Immature natural killer cell (primary cell): ENCODE data around the gene JADE3. TPM values are rescaled to one million over a fixed set of nuclear protein-coding genes. Genes with fewer than 3 reads are reported as not detected.

Source experiments
- DNase-seq, 3 donors: peaks; one replicate each; pipeline ENCODE4 v3.0.0; 2022; ENCODE audit warnings: mixed read lengths in 1 of 3
- H3K27ac Mint-ChIP-seq, 6 donors: one replicate each; pipeline ENCODE4 v1.8.0; 2020; ENCODE audit warnings: mixed read lengths in 6 of 6, mild to moderate bottlenecking in 5 of 6, inconsistent platforms in 4 of 6, moderate library complexity in 3 of 6
- H3K27me3 Mint-ChIP-seq, 3 donors: one replicate each; pipeline ENCODE4 v1.8.0; 2020 to 2021; ENCODE audit warnings: low read depth in 3 of 3, mild to moderate bottlenecking in 3 of 3, mixed read lengths in 3 of 3, moderate library complexity in 3 of 3, inconsistent platforms in 1 of 3
- H3K36me3 Mint-ChIP-seq, 3 donors: one replicate each; pipeline ENCODE4 v1.8.0; 2020; ENCODE audit warnings: mixed read lengths in 3 of 3, inconsistent platforms in 2 of 3, mild to moderate bottlenecking in 2 of 3
- H3K4me1 Mint-ChIP-seq, 2 donors: one replicate each; pipeline ENCODE4 v1.8.0; 2020; ENCODE audit warnings: inconsistent platforms in 2 of 2, mild to moderate bottlenecking in 2 of 2, mixed read lengths in 2 of 2, moderate library complexity in 1 of 2
- H3K4me3 Mint-ChIP-seq, 5 donors: one replicate each; pipeline ENCODE4 v1.8.0; 2020; ENCODE audit warnings: mild to moderate bottlenecking in 5 of 5, mixed read lengths in 5 of 5, inconsistent platforms in 3 of 5, moderate library complexity in 3 of 5
- H3K9me3 Mint-ChIP-seq, 6 donors: one replicate each; pipeline ENCODE4 v1.8.0; 2020; ENCODE audit warnings: mild to moderate bottlenecking in 6 of 6, mixed read lengths in 6 of 6, inconsistent platforms in 4 of 6, moderate library complexity in 3 of 6
- polyA plus RNA-seq, 3 donors: library from polyadenylated mRNA; unstranded; fragments of 300-500 nt; fragmentation: Illumina TruSeq; gene quantifications; one replicate each; pipeline ENCODE4 v1.2.3, GENCODE V29; 2021

The JADE3 gene
- polyA plus RNA-seq = under 1 TPM in 1 of 3 donors, not detected in 2; 0.20 TPM

DNA sequence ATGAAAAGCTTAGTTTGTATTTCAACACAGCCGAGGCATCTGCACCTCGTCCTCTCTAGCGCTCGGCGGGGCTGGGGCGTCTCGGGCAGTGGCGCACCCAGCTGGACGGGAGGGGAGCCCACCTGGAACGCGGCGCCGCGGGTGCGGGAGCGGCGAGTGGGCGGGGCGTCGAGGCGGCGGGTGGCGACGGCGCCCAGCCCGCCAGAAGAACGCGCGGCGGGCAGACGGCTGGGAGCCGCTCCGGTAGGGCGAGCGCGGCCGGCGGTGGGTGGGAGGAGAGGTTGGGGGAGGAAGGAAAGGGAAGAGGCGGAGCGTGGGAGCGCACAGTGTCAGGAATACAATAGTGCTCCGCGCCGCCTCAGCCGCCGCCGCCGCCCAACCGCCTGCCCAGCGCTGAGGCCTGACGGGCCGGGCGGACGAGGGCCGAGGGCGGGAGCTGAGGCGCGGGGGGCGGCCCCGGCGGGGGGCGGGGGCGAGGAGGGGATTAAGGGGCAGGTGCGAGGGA, at the start of gene JADE3:
Gene JADE3, plus strand, starts transcription at position 324 of the 505 bp plus-strand sequence. CDS start 72,474 bp downstream, outside the sequence.
- Mint-ChIP-seq H3K4me3 (peak within 1 kb of the TSS; percentile 55 to 84 (median 80)), H3K9me3 (peaks cover 0 to 1% (median 0%) of the 10 kb centered on the region in 6 donors), H3K27me3 (peaks cover 3 to 21% (median 5%) of the 10 kb centered on the region in 3 donors), H3K36me3 (no peaks in the 10 kb centered on the region), H3K27ac (no peak within 1 kb of the TSS), H3K4me1 (peaks cover 7 to 9% of the 10 kb centered on the region in 2 donors)
- peak; percentile 9 to 20 (median 16) for DNase-seq

DNA sequence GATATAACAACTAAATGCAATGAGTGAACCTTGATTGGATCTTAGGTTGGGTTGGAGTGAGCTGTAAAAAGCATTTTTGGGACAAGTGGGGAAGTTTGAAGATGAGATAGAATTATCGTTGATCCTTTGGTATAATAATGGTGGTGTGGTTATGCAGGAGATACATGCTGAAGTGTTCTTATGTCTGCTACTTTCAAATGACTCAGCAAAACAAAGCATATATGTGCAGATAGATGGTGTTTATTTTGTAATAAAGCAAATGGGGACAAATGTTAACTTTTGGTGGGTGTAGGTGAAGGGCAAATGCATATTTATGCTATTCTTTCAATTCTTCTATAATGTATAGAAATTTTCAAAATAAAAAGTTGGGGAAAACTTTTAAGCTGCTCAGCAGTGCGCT, 49.1 kb upstream of the JADE3 start:
- no peak overlapping the region for H3K4me3 Mint-ChIP-seq
- H3K36me3 Mint-ChIP-seq = no peaks in the 10 kb centered on the region
- peaks cover 0 to 5% (median 1%) of the 10 kb centered on the region in 3 donors for H3K27me3 Mint-ChIP-seq
- peak overlapping the region in 1 of 6 donors; percentile 20 for H3K27ac Mint-ChIP-seq
- H3K9me3 Mint-ChIP-seq = no peaks in the 10 kb centered on the region
- no peak for DNase-seq
- peaks cover 0 to 2% of the 10 kb centered on the region in 2 donors for H3K4me1 Mint-ChIP-seq

GRCh38 chrX:46864606-46865005, 47.6 kb upstream of the JADE3 start:
- Mint-ChIP-seq H3K36me3 (no peaks in the 10 kb centered on the region), H3K9me3 (no peaks in the 10 kb centered on the region), H3K27me3 (peaks cover 0 to 5% (median 1%) of the 10 kb centered on the region in 3 donors), H3K4me1 (peaks cover 0 to 2% of the 10 kb centered on the region in 2 donors), H3K4me3 (no peak overlapping the region), H3K27ac (no peak overlapping the region)
- DNase-seq = no peak

DNA sequence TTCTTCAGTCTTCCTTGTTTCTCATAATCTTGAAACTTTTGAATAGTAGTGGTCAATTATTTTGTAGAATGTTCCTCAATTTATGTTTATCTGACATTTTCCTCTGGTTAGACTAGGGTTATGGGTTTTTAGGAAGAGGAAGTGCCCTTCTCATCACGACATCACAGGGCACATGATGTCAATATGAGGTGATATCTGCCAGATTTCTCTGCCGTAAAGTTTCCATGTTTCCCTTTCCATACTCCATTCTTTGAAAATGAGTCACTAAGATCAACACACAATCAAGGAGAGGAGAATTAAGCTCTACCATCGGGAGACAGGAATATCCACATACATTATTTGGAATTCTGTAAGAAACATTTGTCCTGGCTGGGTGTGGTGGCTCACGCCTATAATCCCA, 46.9 kb upstream of the JADE3 start:
- H3K27me3 Mint-ChIP-seq = peaks cover 0 to 5% (median 1%) of the 10 kb centered on the region in 3 donors
- no peaks in the 10 kb centered on the region for H3K4me1 Mint-ChIP-seq
- H3K4me3 Mint-ChIP-seq = no peak overlapping the region
- no peaks in the 10 kb centered on the region for H3K36me3 Mint-ChIP-seq
- no peak overlapping the region for H3K27ac Mint-ChIP-seq
- DNase-seq = no peak
- no peaks in the 10 kb centered on the region for H3K9me3 Mint-ChIP-seq

DNA sequence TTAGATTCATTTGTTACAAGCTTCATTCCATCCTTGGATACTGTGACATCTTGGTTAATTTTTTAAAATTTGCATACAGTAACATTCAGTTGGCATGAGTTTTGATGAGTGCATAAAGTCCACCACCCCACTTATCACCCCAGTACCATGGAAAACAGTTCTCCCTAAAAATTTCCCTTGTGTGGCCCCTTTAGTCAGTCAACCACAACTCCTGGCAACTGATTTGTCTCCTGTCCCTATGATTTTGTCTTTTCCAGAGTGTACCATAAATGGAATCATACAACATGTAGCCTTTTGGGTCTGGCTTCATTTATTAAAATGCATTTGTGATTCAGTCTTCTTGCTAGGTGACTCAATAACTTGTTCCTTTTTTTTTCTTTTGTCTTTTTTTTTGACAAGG, 45.5 kb upstream of the JADE3 start:
- H3K4me1 Mint-ChIP-seq = no peaks in the 10 kb centered on the region
- peaks cover 0 to 5% (median 1%) of the 10 kb centered on the region in 3 donors for H3K27me3 Mint-ChIP-seq
- no peaks in the 10 kb centered on the region for H3K9me3 Mint-ChIP-seq
- H3K27ac Mint-ChIP-seq = no peak overlapping the region
- H3K36me3 Mint-ChIP-seq = no peaks in the 10 kb centered on the region
- H3K4me3 Mint-ChIP-seq = no peak overlapping the region
- no peak for DNase-seq

GRCh38 chrX:46873746-46874145, 38.5 kb upstream of the JADE3 start:
- Mint-ChIP-seq H3K9me3 (no peaks in the 10 kb centered on the region), H3K27ac (no peak overlapping the region), H3K4me1 (peaks cover 0 to 6% of the 10 kb centered on the region in 2 donors), H3K36me3 (no peaks in the 10 kb centered on the region), H3K27me3 (peaks cover 0 to 4% (median 2%) of the 10 kb centered on the region in 3 donors), H3K4me3 (no peak overlapping the region)
- no peak for DNase-seq

DNA sequence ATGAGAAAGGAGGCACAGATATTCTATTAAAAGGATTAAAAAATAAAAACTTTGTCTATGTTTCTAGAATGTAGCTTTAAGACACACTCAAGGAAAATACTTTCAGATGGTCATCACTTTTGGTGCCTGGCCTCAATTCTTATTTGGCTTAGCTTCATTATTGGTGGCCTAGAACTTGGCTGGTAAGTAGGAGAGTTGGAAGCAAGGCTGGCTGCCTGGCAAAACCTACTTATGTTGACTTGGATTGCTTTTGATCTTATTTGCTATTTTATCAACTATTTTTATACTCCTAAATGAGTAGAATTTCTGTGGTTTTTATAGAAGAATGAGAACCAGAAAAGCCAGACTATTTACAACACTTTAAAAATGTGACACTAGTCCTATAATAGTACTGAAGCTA, 35.3 kb upstream of the JADE3 start:
- Mint-ChIP-seq H3K27me3 (peaks cover 0 to 2% (median under 1%) of the 10 kb centered on the region in 3 donors), H3K27ac (no peak overlapping the region), H3K9me3 (no peaks in the 10 kb centered on the region), H3K4me1 (peaks cover 0 to 6% of the 10 kb centered on the region in 2 donors), H3K4me3 (no peak overlapping the region), H3K36me3 (peaks cover 0 to 4% (median 0%) of the 10 kb centered on the region in 3 donors)
- DNase-seq = no peak

DNA sequence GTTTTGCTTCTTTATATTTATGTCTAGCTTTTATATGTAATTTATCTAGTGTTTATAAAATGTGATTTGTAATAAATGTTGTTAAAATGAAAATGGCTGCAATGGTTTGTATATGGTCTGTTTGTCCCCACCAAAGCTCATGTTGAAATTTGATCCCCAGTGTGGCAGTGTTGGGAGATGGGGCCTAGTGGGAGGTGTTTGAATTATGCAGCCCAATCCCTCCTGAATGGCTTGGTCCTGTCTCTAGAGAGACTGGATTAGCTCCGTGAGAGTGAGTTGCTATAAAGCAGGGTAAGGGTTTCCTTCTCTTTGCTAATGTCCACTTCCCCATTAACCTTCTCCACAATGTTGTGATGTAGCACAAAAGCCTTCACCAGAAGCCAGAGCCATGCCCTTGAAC, 30.0 kb upstream of the JADE3 start:
- no peak for DNase-seq
- peaks cover 0 to 2% (median 0%) of the 10 kb centered on the region in 3 donors for H3K27me3 Mint-ChIP-seq
- H3K4me1 Mint-ChIP-seq = peaks cover 0 to 4% of the 10 kb centered on the region in 2 donors
- no peak overlapping the region for H3K4me3 Mint-ChIP-seq
- H3K9me3 Mint-ChIP-seq = no peaks in the 10 kb centered on the region
- H3K27ac Mint-ChIP-seq = no peak overlapping the region
- peaks cover 0 to 4% (median 0%) of the 10 kb centered on the region in 3 donors for H3K36me3 Mint-ChIP-seq

GRCh38 chrX:46884799-46885198, 27.4 kb upstream of the JADE3 start:
- Mint-ChIP-seq H3K4me3 (no peak overlapping the region), H3K9me3 (no peaks in the 10 kb centered on the region), H3K36me3 (peaks cover 0 to 4% (median 0%) of the 10 kb centered on the region in 3 donors), H3K27me3 (peaks cover 0 to 3% (median 0%) of the 10 kb centered on the region in 3 donors), H3K27ac (peak overlapping the region in 1 of 6 donors; percentile 46), H3K4me1 (peaks cover 0 to 4% of the 10 kb centered on the region in 2 donors)
- no peak for DNase-seq

GRCh38 chrX:46898207-46898606, 14.0 kb upstream of the JADE3 start:
- no peaks in the 10 kb centered on the region for H3K4me1 Mint-ChIP-seq
- H3K27me3 Mint-ChIP-seq = peaks cover 0 to 7% (median 4%) of the 10 kb centered on the region in 3 donors
- no peaks in the 10 kb centered on the region for H3K9me3 Mint-ChIP-seq
- H3K4me3 Mint-ChIP-seq = no peak overlapping the region
- no peak for DNase-seq
- no peak overlapping the region for H3K27ac Mint-ChIP-seq
- H3K36me3 Mint-ChIP-seq = peaks cover 0 to 3% (median 0%) of the 10 kb centered on the region in 3 donors

DNA sequence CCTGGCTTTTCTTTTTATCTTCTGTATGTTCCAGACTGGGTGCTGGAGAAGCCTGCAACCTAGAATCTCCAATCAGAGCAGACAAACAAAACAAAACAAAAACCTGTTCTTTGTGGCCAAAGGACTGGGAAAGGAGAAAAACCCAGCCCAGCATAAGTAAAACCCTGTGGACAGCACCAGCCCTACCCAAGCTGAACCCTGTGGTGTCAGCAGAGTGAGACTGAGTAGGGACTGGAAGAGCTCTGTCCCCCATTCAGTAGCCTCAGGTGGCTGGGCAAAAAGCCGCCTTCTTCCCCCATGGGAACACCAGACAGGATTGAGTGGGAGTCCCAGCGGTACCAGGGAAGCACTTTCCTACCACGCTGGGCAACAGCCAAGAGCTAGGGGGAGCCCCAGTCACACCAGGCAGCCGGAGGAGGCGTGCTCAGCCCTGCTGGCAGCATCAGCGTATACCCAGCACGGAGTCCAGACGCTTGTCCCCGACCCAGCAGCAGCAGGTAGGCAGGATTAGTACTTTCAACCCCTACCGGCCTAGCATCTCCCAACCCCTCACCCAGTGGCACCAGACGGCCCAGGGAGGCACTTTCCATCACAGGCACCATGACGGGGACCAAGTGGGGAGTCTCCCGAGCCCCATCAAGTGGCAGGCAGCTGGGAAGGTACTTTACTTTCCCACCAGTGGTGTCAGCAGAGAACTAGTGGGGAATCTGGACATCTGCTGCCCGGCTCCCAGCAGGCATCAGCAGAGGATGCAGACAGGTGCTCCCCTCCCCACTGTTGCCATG, 8.6 kb upstream of the JADE3 start:
- Mint-ChIP-seq H3K27ac (peak overlapping the region in 1 of 6 donors; percentile 22), H3K4me3 (peak overlapping the region in 3 of 5 donors; percentile 18 to 61 (median 35)), H3K36me3 (no peaks in the 10 kb centered on the region)

DNA sequence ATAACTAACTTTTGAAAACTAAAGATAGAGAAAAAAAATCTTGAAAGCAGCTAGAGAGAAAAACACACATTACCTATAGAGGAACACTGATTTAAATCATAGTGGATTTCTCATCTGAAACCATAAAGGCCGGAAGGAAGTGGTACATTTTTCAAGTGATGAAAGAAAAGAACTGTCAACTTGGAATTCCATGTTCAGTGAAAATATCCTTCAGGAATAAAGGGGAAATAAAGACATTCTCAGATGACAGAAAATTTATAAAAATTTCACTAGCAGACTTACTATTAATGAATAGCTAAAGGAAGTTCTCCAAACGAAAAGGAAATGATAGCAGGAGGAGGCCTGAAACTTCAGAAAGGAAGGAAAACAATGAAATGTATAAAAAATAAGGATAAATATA, 7.6 kb upstream of the JADE3 start:
- H3K4me1 Mint-ChIP-seq = no peaks in the 10 kb centered on the region
- peaks cover 0 to 10% (median 8%) of the 10 kb centered on the region in 3 donors for H3K27me3 Mint-ChIP-seq
- H3K9me3 Mint-ChIP-seq = no peaks in the 10 kb centered on the region
- no peaks in the 10 kb centered on the region for H3K36me3 Mint-ChIP-seq
- H3K27ac Mint-ChIP-seq = no peak overlapping the region
- no peak overlapping the region for H3K4me3 Mint-ChIP-seq
- no peak for DNase-seq

More for the DNA sequence above, 8.6 kb upstream of the JADE3 start:
- Mint-ChIP-seq H3K9me3 (no peaks in the 10 kb centered on the region), H3K27me3 (peaks cover 0 to 11% (median 10%) of the 10 kb centered on the region in 3 donors), H3K4me1 (no peaks in the 10 kb centered on the region)
- peak; percentile 20 to 45 (median 36) for DNase-seq

GRCh38 chrX:46910415-46910814, 1.8 kb upstream of the JADE3 start:
- peaks cover 0 to 1% (median 0%) of the 10 kb centered on the region in 6 donors for H3K9me3 Mint-ChIP-seq
- H3K27ac Mint-ChIP-seq = no peak overlapping the region
- H3K4me1 Mint-ChIP-seq = peaks cover 7 to 9% of the 10 kb centered on the region in 2 donors
- H3K27me3 Mint-ChIP-seq = peaks cover 2 to 15% (median 5%) of the 10 kb centered on the region in 3 donors
- no peaks in the 10 kb centered on the region for H3K36me3 Mint-ChIP-seq
- no peak overlapping the region for H3K4me3 Mint-ChIP-seq
- DNase-seq = no peak
